Panc1 (cell line): ENCODE measurements around the gene ZBTB8A. TPM values are rescaled to one million over a fixed set of nuclear protein-coding genes. Genes with fewer than 3 reads are reported as not detected.

ENCODE experiments used
- ATAC-seq: fragments of 200-7000 bp; cut with Tn5 transposase; 2 replicates; pipeline ENCODE4 v1.9.1; 2020; ENCODE audit warnings: mild to moderate bottlenecking, moderate library complexity
- BruUV-seq: library from RNA; stranded (reverse); fragments of 400-500 nt; replicated peaks from 2 replicates; lab custom pipeline; 2021; lab: Mats Ljungman, UMichigan
- CTCF ChIA-PET: fragments of 300-600 bp; sonication (Branson Sonifier 250); formaldehyde crosslinking; loops from one replicate; lab custom pipeline; 2022; ENCODE audit warnings: antibody characterized with exemption; lab: Charles Lee
- POLR2A ChIA-PET: fragments of 300-600 bp; sonication (Branson Sonifier 250); formaldehyde crosslinking; loops from one replicate; lab custom pipeline; 2022; ENCODE audit warnings: antibody characterized with exemption; lab: Charles Lee
- DNase-seq: peaks from one replicate; pipeline ENCODE4 v3.0.0-alpha.2; 2010; ENCODE audit warnings: low read depth, low spot score
- H3K27ac ChIP-seq: 2 replicates; pipeline ENCODE4 v1.5.1; 2011; ENCODE audit warnings: mild to moderate bottlenecking, low read length, inconsistent platforms
- H3K27me3 ChIP-seq: fragments of 200-500 bp; sonication (Bioruptor generic); 2 replicates; pipeline ENCODE4 v1.6.0; 2014; ENCODE audit warnings: low read length, inconsistent platforms; ENCODE audit not compliant: control insufficient read depth, insufficient read depth
- H3K36me3 ChIP-seq: fragments of 200-500 bp; sonication (Bioruptor generic); 2 replicates; pipeline ENCODE4 v1.5.1; 2014; ENCODE audit warnings: inconsistent platforms, mild to moderate bottlenecking, low read length, moderate library complexity; ENCODE audit not compliant: control insufficient read depth, insufficient read depth
- H3K4me1 ChIP-seq: 2 replicates; pipeline ENCODE4 v1.5.1; 2011; ENCODE audit warnings: inconsistent platforms, mild to moderate bottlenecking, low read length, moderate library complexity; ENCODE audit not compliant: control insufficient read depth, insufficient read depth
- H3K4me3 ChIP-seq, 2 experiments: 2 replicates each; pipeline ENCODE4 v1.5.1; 2011 to 2012; ENCODE audit warnings: low read depth in 2 of 2, low read length in 2 of 2, mild to moderate bottlenecking in 2 of 2, inconsistent platforms in 1 of 2, moderate library complexity in 1 of 2
- H3K9me3 ChIP-seq: fragments of 200-500 bp; sonication (Bioruptor generic); 2 replicates; pipeline ENCODE4 v1.5.1; 2014; ENCODE audit warnings: low read depth, mild to moderate bottlenecking, inconsistent platforms, low read length, moderate library complexity; ENCODE audit not compliant: control insufficient read depth, insufficient read depth
- POLR2AphosphoS5 ChIP-seq: IDR thresholded peaks from 2 replicates; pipeline ENCODE4 v1.6.1; 2012; ENCODE audit warnings: mild to moderate bottlenecking, low read depth, low read length, moderate library complexity
- SIN3A ChIP-seq: IDR thresholded peaks from 2 replicates; pipeline ENCODE4 v1.6.1; 2012; ENCODE audit warnings: low read depth, mild to moderate bottlenecking, low read length, moderate library complexity, borderline replicate concordance; ENCODE audit not compliant: insufficient read depth
- TCF7L2 ChIP-seq: IDR thresholded peaks from 2 replicates; pipeline ENCODE4 v1.6.1; 2011; ENCODE audit warnings: mild to moderate bottlenecking, low read depth, low read length, inconsistent platforms
- in situ Hi-C: cut with HindIII; loops from 2 replicates; pipeline ENCODE4 v1.10.0; 2016; ENCODE audit warnings: low sequenced_read_pairs, low pct_unique_long_range_greater_than_20kb
- intact Hi-C: fragments of 100-400 bp; cut with micrococcal nuclease; formaldehyde crosslinking; loops from one replicate; pipeline ENCODE4 v1.10.0; 2022; ENCODE audit not compliant: unreplicated experiment
- total RNA-seq: library from RNA; stranded (reverse); gene quantifications from one replicate; pipeline ENCODE4 v1.2.1, GENCODE V29; 2021; ENCODE audit not compliant: unreplicated experiment
- TF ChIP-seq, protein P1 (sequence below): fragments of 450-650 bp; IDR thresholded peaks from 2 replicates; pipeline ENCODE4 v1.5.1; 2017; ENCODE audit warnings: mild to moderate bottlenecking
- TF ChIP-seq, protein P2 (sequence below), 2 experiments: IDR thresholded peaks; 2 replicates each; pipeline ENCODE4 v1.6.1; 2011 to 2012; ENCODE audit warnings: low read depth in 2 of 2, control low read depth in 1 of 2, low read length in 1 of 2, mild to moderate bottlenecking in 1 of 2, moderate library complexity in 1 of 2; ENCODE audit not compliant: insufficient read depth in 1 of 2

ZBTB8A gene
- total RNA-seq, 1 experiment from 2014 or later: 6.5 TPM

DNA sequence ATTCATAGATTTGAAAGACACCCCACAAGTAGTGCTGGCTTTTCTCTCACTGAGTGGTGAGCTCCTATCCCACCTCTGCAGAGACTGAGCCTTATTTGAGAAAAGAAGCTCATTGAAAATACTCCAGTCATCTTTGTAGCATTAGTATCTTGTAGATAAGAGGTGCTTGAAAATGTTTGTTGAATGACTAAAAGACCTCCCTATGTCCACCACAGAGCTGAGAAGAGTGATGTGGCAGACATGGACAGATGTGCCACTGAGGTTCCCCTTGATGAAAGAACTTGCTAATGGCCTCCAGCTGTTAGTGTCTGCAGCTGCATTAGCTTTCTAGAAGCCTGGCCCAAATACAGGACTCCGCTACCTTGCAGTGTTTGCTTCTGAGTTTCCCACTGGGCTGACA is 29.3 kb upstream of the ZBTB8A start:
- intact Hi-C loops: no loop called here
- no TSS peak for BruUV-seq
- in situ Hi-C loops: no loop called here

DNA sequence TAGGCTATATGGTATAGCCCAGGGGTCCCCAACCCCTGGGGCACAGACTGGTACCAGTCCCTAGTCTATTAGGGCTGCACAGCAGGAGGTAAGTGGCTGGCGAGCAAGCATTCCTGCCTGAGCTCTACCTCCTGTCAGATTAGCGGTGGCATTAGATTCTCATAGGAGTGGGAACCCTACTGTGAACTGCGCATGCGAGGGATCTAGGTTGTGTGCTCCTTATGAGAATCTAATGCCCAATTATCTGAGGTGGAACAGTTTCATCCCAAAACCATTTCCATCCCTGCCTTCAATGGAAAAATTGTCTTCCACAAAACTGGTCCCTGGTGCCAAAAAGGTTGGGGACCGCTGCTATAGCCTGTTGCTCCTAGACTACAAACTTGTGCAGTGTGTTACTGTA is 22.8 kb upstream of the ZBTB8A start:
- H3K4me1 ChIP-seq: no peaks in the 10 kb centered on the region
- H3K27ac ChIP-seq: no peak overlapping the region
- TF ChIP-seq, protein P1, sequence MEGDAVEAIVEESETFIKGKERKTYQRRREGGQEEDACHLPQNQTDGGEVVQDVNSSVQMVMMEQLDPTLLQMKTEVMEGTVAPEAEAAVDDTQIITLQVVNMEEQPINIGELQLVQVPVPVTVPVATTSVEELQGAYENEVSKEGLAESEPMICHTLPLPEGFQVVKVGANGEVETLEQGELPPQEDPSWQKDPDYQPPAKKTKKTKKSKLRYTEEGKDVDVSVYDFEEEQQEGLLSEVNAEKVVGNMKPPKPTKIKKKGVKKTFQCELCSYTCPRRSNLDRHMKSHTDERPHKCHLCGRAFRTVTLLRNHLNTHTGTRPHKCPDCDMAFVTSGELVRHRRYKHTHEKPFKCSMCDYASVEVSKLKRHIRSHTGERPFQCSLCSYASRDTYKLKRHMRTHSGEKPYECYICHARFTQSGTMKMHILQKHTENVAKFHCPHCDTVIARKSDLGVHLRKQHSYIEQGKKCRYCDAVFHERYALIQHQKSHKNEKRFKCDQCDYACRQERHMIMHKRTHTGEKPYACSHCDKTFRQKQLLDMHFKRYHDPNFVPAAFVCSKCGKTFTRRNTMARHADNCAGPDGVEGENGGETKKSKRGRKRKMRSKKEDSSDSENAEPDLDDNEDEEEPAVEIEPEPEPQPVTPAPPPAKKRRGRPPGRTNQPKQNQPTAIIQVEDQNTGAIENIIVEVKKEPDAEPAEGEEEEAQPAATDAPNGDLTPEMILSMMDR: no peak
- no peak for TF ChIP-seq SIN3A
- no peak overlapping the region for H3K4me3 ChIP-seq
- no peaks in the 10 kb centered on the region for H3K36me3 ChIP-seq
- no peak for DNase-seq
- ChIA-PET POLR2A (no interaction called here), CTCF (no interaction called here)
- H3K27me3 ChIP-seq: no peaks in the 10 kb centered on the region
- in situ Hi-C loops (no loop called here), intact Hi-C loops (no loop called here)
- ATAC-seq: no peak
- BruUV-seq: no TSS peak
- no peaks in the 10 kb centered on the region for H3K9me3 ChIP-seq

More for the DNA sequence above, 29.3 kb upstream of the ZBTB8A start:
- DNase-seq: no peak
- ATAC-seq: no peak
- no peak overlapping the region for H3K27ac ChIP-seq
- H3K4me3 ChIP-seq: no peak overlapping the region
- TF ChIP-seq TCF7L2: no peak
- TF ChIP-seq SIN3A: no peak
- TF ChIP-seq, protein P2, sequence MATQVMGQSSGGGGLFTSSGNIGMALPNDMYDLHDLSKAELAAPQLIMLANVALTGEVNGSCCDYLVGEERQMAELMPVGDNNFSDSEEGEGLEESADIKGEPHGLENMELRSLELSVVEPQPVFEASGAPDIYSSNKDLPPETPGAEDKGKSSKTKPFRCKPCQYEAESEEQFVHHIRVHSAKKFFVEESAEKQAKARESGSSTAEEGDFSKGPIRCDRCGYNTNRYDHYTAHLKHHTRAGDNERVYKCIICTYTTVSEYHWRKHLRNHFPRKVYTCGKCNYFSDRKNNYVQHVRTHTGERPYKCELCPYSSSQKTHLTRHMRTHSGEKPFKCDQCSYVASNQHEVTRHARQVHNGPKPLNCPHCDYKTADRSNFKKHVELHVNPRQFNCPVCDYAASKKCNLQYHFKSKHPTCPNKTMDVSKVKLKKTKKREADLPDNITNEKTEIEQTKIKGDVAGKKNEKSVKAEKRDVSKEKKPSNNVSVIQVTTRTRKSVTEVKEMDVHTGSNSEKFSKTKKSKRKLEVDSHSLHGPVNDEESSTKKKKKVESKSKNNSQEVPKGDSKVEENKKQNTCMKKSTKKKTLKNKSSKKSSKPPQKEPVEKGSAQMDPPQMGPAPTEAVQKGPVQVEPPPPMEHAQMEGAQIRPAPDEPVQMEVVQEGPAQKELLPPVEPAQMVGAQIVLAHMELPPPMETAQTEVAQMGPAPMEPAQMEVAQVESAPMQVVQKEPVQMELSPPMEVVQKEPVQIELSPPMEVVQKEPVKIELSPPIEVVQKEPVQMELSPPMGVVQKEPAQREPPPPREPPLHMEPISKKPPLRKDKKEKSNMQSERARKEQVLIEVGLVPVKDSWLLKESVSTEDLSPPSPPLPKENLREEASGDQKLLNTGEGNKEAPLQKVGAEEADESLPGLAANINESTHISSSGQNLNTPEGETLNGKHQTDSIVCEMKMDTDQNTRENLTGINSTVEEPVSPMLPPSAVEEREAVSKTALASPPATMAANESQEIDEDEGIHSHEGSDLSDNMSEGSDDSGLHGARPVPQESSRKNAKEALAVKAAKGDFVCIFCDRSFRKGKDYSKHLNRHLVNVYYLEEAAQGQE (IDR thresholded peaks at IDR 0.05; ENCODE audit: insufficient read depth in 1 of 2, low read depth in 2 of 2, low read length in 1 of 2): no peak
- TF ChIP-seq POLR2AphosphoS5: no peak
- TF ChIP-seq, protein P1: no peak
- no peaks in the 10 kb centered on the region for H3K4me1 ChIP-seq
- no peaks in the 10 kb centered on the region for H3K27me3 ChIP-seq
- no peaks in the 10 kb centered on the region for H3K9me3 ChIP-seq
- H3K36me3 ChIP-seq: no peaks in the 10 kb centered on the region
- ChIA-PET POLR2A (no interaction called here), CTCF (interaction anchor here (0.7 to 1.0 kb wide), 2 partner anchors 11 to 37 kb away, joined by 8 read pairs; no protein-coding TSS in a partner anchor)
